Thyroid gland (tissue), 4 donors: ENCODE measurements around the gene ATG4C. TPM values are rescaled to one million over a fixed set of nuclear protein-coding genes. Genes with fewer than 3 reads are reported as not detected.

Experiments
- DNase-seq, 2 donors: peaks; one replicate each; pipeline ENCODE4 v3.0.0-alpha.2; 2019
- H3K27ac ChIP-seq, 3 donors: fragments of 200-600 bp; sonication (generic); 1 replicate in 2 of 3; 2 replicates in 1 of 3; pipeline ENCODE4 v1.5.1; 2016 to 2019; ENCODE audit warnings: mild to moderate bottlenecking in 1 of 3, moderate library complexity in 1 of 3
- H3K27me3 ChIP-seq: fragments of 200-600 bp; sonication (generic); one replicate; pipeline ENCODE4 v1.5.1; 2019
- H3K36me3 ChIP-seq, 2 donors: fragments of 200-600 bp; sonication (generic); one replicate each; pipeline ENCODE4 v1.5.1; 2016 to 2019
- H3K4me1 ChIP-seq, 2 donors: fragments of 200-600 bp; sonication (generic); one replicate each; pipeline ENCODE4 v1.5.1; 2017 to 2019
- H3K4me3 ChIP-seq, 3 donors: fragments of 200-600 bp; sonication (generic); replicated peaks in 1 of 3; 1 replicate in 2 of 3; 2 replicates in 1 of 3; pipeline ENCODE4 v1.5.1; 2016; ENCODE audit warnings: mild to moderate bottlenecking in 1 of 3
- H3K9me3 ChIP-seq: fragments of 200-600 bp; sonication (generic); one replicate; pipeline ENCODE4 v1.5.1; 2017
- CTCF ChIP-seq, 6 experiments: fragments of 200-600 bp in 3 of 6; fragments of 450-650 bp in 3 of 6; sonication (generic) in 3 of 6; IDR thresholded peaks; one replicate each; pipeline ENCODE4 v1.5.1; 2016 to 2019; ENCODE audit warnings: antibody characterized with exemption in 6 of 6, mild to moderate bottlenecking in 2 of 6, inconsistent platforms in 1 of 6, moderate library complexity in 1 of 6
- POLR2A ChIP-seq, 2 donors: fragments of 450-650 bp; IDR thresholded peaks; one replicate each; pipeline ENCODE4 v1.6.1; 2017; ENCODE audit warnings: antibody characterized with exemption in 2 of 2, mild to moderate bottlenecking in 2 of 2, moderate library complexity in 1 of 2
- WGBS, 2 donors: methylation state at CpG; one replicate each; pipeline ENCODE4 v1.1.5; 2017; 5-methylcytosine and 5-hydroxymethylcytosine counted together
- intact Hi-C: fragments of 100-400 bp; cut with DNase I; formaldehyde crosslinking; loops from one replicate; pipeline ENCODE4 v1.15.1; 2023
- total RNA-seq, 4 donors: library from RNA; depleted of rRNA; stranded (reverse); fragments of >200 nt; gene quantifications; one replicate each; pipeline ENCODE4 v1.2.3, GENCODE V29; 2016

ATG4C gene
- total RNA-seq, 4 donors from 2014 or later: 16.3 to 23.4 (median 19.9) TPM

DNA sequence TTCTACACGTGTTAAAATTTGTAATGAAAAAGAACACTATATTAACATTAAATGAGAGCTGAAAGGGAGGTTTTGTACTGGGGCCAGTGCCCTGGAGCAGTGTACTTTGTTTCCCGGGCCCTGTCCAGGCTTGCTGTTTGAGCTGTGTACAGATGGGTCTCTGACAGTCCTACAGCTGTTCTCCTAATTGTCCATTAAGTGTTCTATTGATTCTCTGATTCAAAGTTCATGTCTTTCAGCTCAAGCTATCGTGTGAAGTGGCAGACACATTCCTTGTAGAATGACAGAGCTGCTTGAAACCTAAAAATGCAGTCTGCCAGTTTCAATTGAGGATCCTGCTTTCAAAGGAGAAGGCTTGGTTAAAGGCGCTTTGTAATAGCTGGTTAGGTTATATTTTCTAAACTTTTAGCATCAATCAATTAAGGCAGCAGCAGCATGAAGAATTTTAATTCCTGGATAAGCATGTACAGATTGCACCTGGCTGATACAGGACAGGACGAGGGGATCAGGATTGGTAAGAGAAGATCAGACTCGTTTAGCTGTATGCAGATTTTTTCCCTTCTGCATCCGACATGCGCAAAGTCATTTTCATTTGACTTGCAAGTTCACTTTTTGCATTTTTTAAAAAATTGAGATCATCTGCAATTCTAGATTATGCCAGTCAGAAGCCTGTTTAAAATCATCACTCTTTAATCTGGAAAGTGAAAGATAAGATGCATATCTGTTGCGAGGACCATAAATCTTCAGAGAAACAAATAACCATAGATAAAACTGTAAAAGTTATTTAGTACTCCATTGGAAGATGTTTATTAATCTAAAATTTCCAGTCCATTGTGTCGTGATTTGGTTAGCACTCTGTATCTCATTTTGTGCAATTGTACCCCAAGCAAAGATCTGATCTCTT is 98.5 kb downstream of the ATG4C start:
- 63 to 70% methylated on average over 10 of the region's 10 CpGs for WGBS, 2 donors
- intact Hi-C loops: no loop called here
- H3K36me3 ChIP-seq: no peaks in the 10 kb centered on the region
- H3K27me3 ChIP-seq: no peaks in the 10 kb centered on the region
- H3K27ac ChIP-seq: no peak overlapping the region
- H3K9me3 ChIP-seq: no peaks in the 10 kb centered on the region
- no peaks in the 10 kb centered on the region for H3K4me1 ChIP-seq
- TF ChIP-seq POLR2A (IDR thresholded peaks at IDR 0.05): no peak
- TF ChIP-seq CTCF (IDR thresholded peaks at IDR 0.05): no peak
- no peak overlapping the region for H3K4me3 ChIP-seq
- DNase-seq: no peak

GRCh38 chr1:62884156-62884740 is 100.3 kb downstream of the ATG4C start:
- H3K27ac ChIP-seq: no peak overlapping the region
- no peak for DNase-seq
- intact Hi-C loops: no loop called here
- no peaks in the 10 kb centered on the region for H3K4me1 ChIP-seq
- no peaks in the 10 kb centered on the region for H3K27me3 ChIP-seq
- no peaks in the 10 kb centered on the region for H3K9me3 ChIP-seq
- no peak for TF ChIP-seq CTCF (IDR thresholded peaks at IDR 0.05)
- TF ChIP-seq POLR2A (IDR thresholded peaks at IDR 0.05): no peak
- no peaks in the 10 kb centered on the region for H3K36me3 ChIP-seq
- H3K4me3 ChIP-seq: no peak overlapping the region

DNA sequence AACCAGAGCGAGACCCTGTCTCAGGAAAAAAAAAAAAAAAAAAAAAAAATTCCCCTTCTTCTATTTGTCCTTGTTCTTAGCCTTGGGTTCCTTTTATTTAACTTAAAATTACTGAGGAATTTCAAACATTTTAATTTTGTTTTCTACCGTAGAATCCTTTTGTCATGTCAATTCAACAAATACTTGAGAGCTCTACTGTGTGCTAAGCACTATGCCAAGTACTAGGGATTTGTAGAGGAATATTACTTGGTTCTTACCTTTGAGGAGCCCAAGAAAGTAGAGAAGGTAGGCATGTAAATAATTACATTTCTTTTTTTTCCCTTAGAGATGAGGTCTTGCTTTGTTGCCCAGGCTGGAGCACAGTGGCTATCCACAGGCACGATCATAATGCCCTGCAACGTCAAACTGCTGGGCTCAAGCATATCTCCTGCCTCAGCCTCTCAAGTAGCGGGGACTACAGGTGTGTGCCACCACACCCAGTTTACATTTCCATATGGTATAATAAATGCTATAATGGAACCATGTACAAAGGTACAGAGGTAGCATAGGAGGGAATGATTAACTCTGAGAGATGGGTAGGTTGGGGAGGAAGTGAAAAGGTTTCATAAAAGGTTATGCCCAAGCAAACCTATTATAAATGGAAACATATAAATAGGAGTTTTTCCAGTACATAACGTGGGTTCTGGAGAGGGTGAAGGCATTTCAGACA is 104.0 kb downstream of the ATG4C start:
- WGBS, 2 donors: 80 to 81% methylated on average over 6 of the region's 6 CpGs
- H3K4me1 ChIP-seq: no peaks in the 10 kb centered on the region
- H3K27me3 ChIP-seq: no peaks in the 10 kb centered on the region
- intact Hi-C loops: no loop called here
- H3K9me3 ChIP-seq: no peaks in the 10 kb centered on the region
- TF ChIP-seq POLR2A (IDR thresholded peaks at IDR 0.05) (no peak), CTCF (IDR thresholded peaks at IDR 0.05) (no peak)
- H3K27ac ChIP-seq: no peak overlapping the region
- H3K36me3 ChIP-seq: no peaks in the 10 kb centered on the region
- DNase-seq: no peak
- no peak overlapping the region for H3K4me3 ChIP-seq

GRCh38 chr1:62891956-62892562 is 108.1 kb downstream of the ATG4C start:
- H3K4me3 ChIP-seq: no peak overlapping the region
- H3K4me1 ChIP-seq: no peaks in the 10 kb centered on the region
- intact Hi-C loops: no loop called here
- no peak overlapping the region for H3K27ac ChIP-seq
- no peak for TF ChIP-seq POLR2A (IDR thresholded peaks at IDR 0.05)
- TF ChIP-seq CTCF (IDR thresholded peaks at IDR 0.05): no peak
- 57 to 71% methylated on average over 6 of the region's 6 CpGs for WGBS, 2 donors
- H3K27me3 ChIP-seq: no peaks in the 10 kb centered on the region
- no peak for DNase-seq
- no peaks in the 10 kb centered on the region for H3K9me3 ChIP-seq
- H3K36me3 ChIP-seq: no peaks in the 10 kb centered on the region
